ENCODE measurements around the gene TRIML2.
A peak's percentile ranks its signal among the peaks of the same experiment; 100 is the strongest.

Gene TRIML2

GRCh38 chr4:188109157-188109755 is at the start of gene TRIML2:
TSS of gene TRIML2 (minus strand) at chr4:188109603. CDS start at chr4:188105368, 4,235 bp downstream.
- DNase-seq = no peak

- no peak for DNase-seq
Measured at GRCh38 chr4:188158336-188158735, 48.9 kb upstream of the TRIML2 start.

- peak; percentile 13 for DNase-seq
Measured at GRCh38 chr4:188154668-188155405, 45.4 kb upstream of the TRIML2 start.

GRCh38 chr4:188147776-188148175 is 38.4 kb upstream of the TRIML2 start:
- DNase-seq = no peak

GRCh38 chr4:188147176-188147575 is 37.8 kb upstream of the TRIML2 start:
- peak; percentile 16 for DNase-seq

- DNase-seq = no peak
Measured at GRCh38 chr4:188146618-188147017, 37.2 kb upstream of the TRIML2 start.

GRCh38 chr4:188145601-188146000 is 36.2 kb upstream of the TRIML2 start:
- no peak for DNase-seq

GRCh38 chr4:188143731-188144130 is 34.3 kb upstream of the TRIML2 start:
- DNase-seq = no peak

- no peak for DNase-seq
Measured at GRCh38 chr4:188139671-188140070, 30.3 kb upstream of the TRIML2 start.

GRCh38 chr4:188139141-188139540 is 29.7 kb upstream of the TRIML2 start, which contains the start of gene TRIML1:
TSS of gene TRIML1 (plus strand) at chr4:188139441. CDS start at chr4:188139559, 118 bp downstream.
- DNase-seq = no peak

GRCh38 chr4:188138227-188138626 is 28.8 kb upstream of the TRIML2 start:
- no peak for DNase-seq

- DNase-seq = no peak
Measured at GRCh38 chr4:188132232-188132631, 22.8 kb upstream of the TRIML2 start.

- DNase-seq = peak; percentile 1
Measured at GRCh38 chr4:188130355-188130754, 21.0 kb upstream of the TRIML2 start.

- DNase-seq = no peak
Measured at GRCh38 chr4:188127214-188127874, 17.9 kb upstream of the TRIML2 start.

GRCh38 chr4:188121530-188121929 is 12.1 kb upstream of the TRIML2 start:
- no peak for DNase-seq

- DNase-seq = no peak
Measured at GRCh38 chr4:188117631-188118324, 8.4 kb upstream of the TRIML2 start.

GRCh38 chr4:188113156-188113555 is 3.8 kb upstream of the TRIML2 start:
- DNase-seq = no peak

- no peak for DNase-seq
Measured at GRCh38 chr4:188111955-188112354, 2.6 kb upstream of the TRIML2 start.

GRCh38 chr4:188110741-188111471 is 1.5 kb upstream of the TRIML2 start:
- no peak for DNase-seq

- no peak for DNase-seq
Measured at GRCh38 chr4:188110036-188110435, 633 bp upstream of the TRIML2 start.

- DNase-seq = no peak
Measured at GRCh38 chr4:188107931-188108843, 1.2 kb downstream of the TRIML2 start.

GRCh38 chr4:188106454-188106853 is 2.9 kb downstream of the TRIML2 start:
- DNase-seq = no peak

Measured in NCI-H82 (cell line).